ENCODE measurements around the gene DEPDC1B. TPM values are rescaled to one million over a fixed set of nuclear protein-coding genes. Genes with fewer than 3 reads are reported as not detected.
"Not testable (repeated sequence)": the region's sequence is repeated elsewhere in the genome, so short reads cannot be mapped to it uniquely, and the experiment has no call there.

The DEPDC1B gene
- total and polyA plus RNA-seq, 4 donors: 5.9 to 13.2 (median 6.8) TPM

- 97% methylated on average over 11 of the region's 11 CpGs for WGBS (ENCODE audit: insufficient coverage)
- no peaks in the 10 kb centered on the region for H3K9me3 ChIP-seq (ENCODE audit: control insufficient read depth, insufficient read depth, low read length)
- no peak overlapping the region for H3K27ac ChIP-seq (ENCODE audit: low read depth, low read length)
- no peak overlapping the region for H3K4me3 ChIP-seq (ENCODE audit: low read depth, low read length)
- H3K4me1 ChIP-seq (ENCODE audit: control insufficient read depth, insufficient read depth, low read length): no peaks in the 10 kb centered on the region
- H3K27me3 ChIP-seq (ENCODE audit: control insufficient read depth, insufficient read depth, low read length): no peaks in the 10 kb centered on the region
- no peak for DNase-seq (ENCODE audit: low read depth in 4 of 6, low spot score in 6 of 6)
- H3K36me3 ChIP-seq (ENCODE audit: control insufficient read depth, insufficient read depth, low read length): peaks cover 9% of the 10 kb centered on the region
Observed at GRCh38 chr5:60632153-60632552, 67.8 kb downstream of the DEPDC1B start.

GRCh38 chr5:60630836-60631235, 69.1 kb downstream of the DEPDC1B start:
- Histone ChIP-seq H3K4me1 (ENCODE audit: control insufficient read depth, insufficient read depth, low read length) (no peaks in the 10 kb centered on the region), H3K36me3 (ENCODE audit: control insufficient read depth, insufficient read depth, low read length) (peaks cover 9% of the 10 kb centered on the region), H3K27me3 (ENCODE audit: control insufficient read depth, insufficient read depth, low read length) (no peaks in the 10 kb centered on the region), H3K27ac (ENCODE audit: low read depth, low read length) (no peak overlapping the region), H3K4me3 (ENCODE audit: low read depth, low read length) (no peak overlapping the region), H3K9me3 (ENCODE audit: control insufficient read depth, insufficient read depth, low read length) (no peaks in the 10 kb centered on the region)
- no peak for DNase-seq (ENCODE audit: low read depth in 4 of 6, low spot score in 6 of 6)
- no CpG with 5 or more reads among the region's 2 CpGs for WGBS (ENCODE audit: insufficient coverage)

- H3K4me1 ChIP-seq (ENCODE audit: control insufficient read depth, insufficient read depth, low read length): no peaks in the 10 kb centered on the region
- no peaks in the 10 kb centered on the region for H3K27me3 ChIP-seq (ENCODE audit: control insufficient read depth, insufficient read depth, low read length)
- H3K27ac ChIP-seq (ENCODE audit: low read depth, low read length): no peak overlapping the region
- H3K9me3 ChIP-seq (ENCODE audit: control insufficient read depth, insufficient read depth, low read length): no peaks in the 10 kb centered on the region
- peaks cover 9% of the 10 kb centered on the region for H3K36me3 ChIP-seq (ENCODE audit: control insufficient read depth, insufficient read depth, low read length)
- no peak for DNase-seq (ENCODE audit: low read depth in 4 of 6, low spot score in 6 of 6)
- H3K4me3 ChIP-seq (ENCODE audit: low read depth, low read length): no peak overlapping the region
- WGBS (ENCODE audit: insufficient coverage): 100% methylated on average over 7 of the region's 8 CpGs
Observed at GRCh38 chr5:60630179-60630578, 69.8 kb downstream of the DEPDC1B start.

- no CpG with 5 or more reads among the region's 7 CpGs for WGBS (ENCODE audit: insufficient coverage)
- H3K27ac ChIP-seq (ENCODE audit: low read depth, low read length): not testable (repeated sequence)
Observed at GRCh38 chr5:60624875-60625274, 75.1 kb downstream of the DEPDC1B start.

GRCh38 chr5:60620752-60621151, 79.2 kb downstream of the DEPDC1B start:
- H3K36me3 ChIP-seq (ENCODE audit: control insufficient read depth, insufficient read depth, low read length); H3K9me3 ChIP-seq (ENCODE audit: control insufficient read depth, insufficient read depth, low read length); DNase-seq (ENCODE audit: low read depth in 4 of 6, low spot score in 6 of 6); H3K27me3 ChIP-seq (ENCODE audit: control insufficient read depth, insufficient read depth, low read length); H3K4me1 ChIP-seq (ENCODE audit: control insufficient read depth, insufficient read depth, low read length); H3K27ac ChIP-seq (ENCODE audit: low read depth, low read length); H3K4me3 ChIP-seq (ENCODE audit: low read depth, low read length): not testable (repeated sequence)
- WGBS (ENCODE audit: insufficient coverage): 100% methylated on average over 1 of the region's 3 CpGs

More at GRCh38 chr5:60624875-60625274, 75.1 kb downstream of the DEPDC1B start:
- H3K36me3 ChIP-seq (ENCODE audit: control insufficient read depth, insufficient read depth, low read length); H3K9me3 ChIP-seq (ENCODE audit: control insufficient read depth, insufficient read depth, low read length); H3K27me3 ChIP-seq (ENCODE audit: control insufficient read depth, insufficient read depth, low read length); DNase-seq (ENCODE audit: low read depth in 4 of 6, low spot score in 6 of 6); H3K4me3 ChIP-seq (ENCODE audit: low read depth, low read length); H3K4me1 ChIP-seq (ENCODE audit: control insufficient read depth, insufficient read depth, low read length): not testable (repeated sequence)

GRCh38 chr5:60613826-60614225, 86.1 kb downstream of the DEPDC1B start:
- Histone ChIP-seq H3K27me3 (ENCODE audit: control insufficient read depth, insufficient read depth, low read length) (no peaks in the 10 kb centered on the region), H3K36me3 (ENCODE audit: control insufficient read depth, insufficient read depth, low read length) (no peaks in the 10 kb centered on the region), H3K27ac (ENCODE audit: low read depth, low read length) (no peak overlapping the region), H3K9me3 (ENCODE audit: control insufficient read depth, insufficient read depth, low read length) (no peaks in the 10 kb centered on the region), H3K4me1 (ENCODE audit: control insufficient read depth, insufficient read depth, low read length) (no peaks in the 10 kb centered on the region), H3K4me3 (ENCODE audit: low read depth, low read length) (no peak overlapping the region)
- no CpG with 5 or more reads among the region's 1 CpG for WGBS (ENCODE audit: insufficient coverage)
- DNase-seq (ENCODE audit: low read depth in 4 of 6, low spot score in 6 of 6): no peak

- H3K36me3 ChIP-seq (ENCODE audit: control insufficient read depth, insufficient read depth, low read length): no peaks in the 10 kb centered on the region
- H3K27me3 ChIP-seq (ENCODE audit: control insufficient read depth, insufficient read depth, low read length): no peaks in the 10 kb centered on the region
- H3K4me1 ChIP-seq (ENCODE audit: control insufficient read depth, insufficient read depth, low read length): no peaks in the 10 kb centered on the region
- no peaks in the 10 kb centered on the region for H3K9me3 ChIP-seq (ENCODE audit: control insufficient read depth, insufficient read depth, low read length)
- H3K4me3 ChIP-seq (ENCODE audit: low read depth, low read length): no peak overlapping the region
- no peak overlapping the region for H3K27ac ChIP-seq (ENCODE audit: low read depth, low read length)
- no peak for DNase-seq (ENCODE audit: low read depth in 4 of 6, low spot score in 6 of 6)
Observed at GRCh38 chr5:60611099-60611740, 88.7 kb downstream of the DEPDC1B start.

- no peak overlapping the region for H3K27ac ChIP-seq (ENCODE audit: low read depth, low read length)
- no peak overlapping the region for H3K4me3 ChIP-seq (ENCODE audit: low read depth, low read length)
- no peaks in the 10 kb centered on the region for H3K36me3 ChIP-seq (ENCODE audit: control insufficient read depth, insufficient read depth, low read length)
- no peaks in the 10 kb centered on the region for H3K27me3 ChIP-seq (ENCODE audit: control insufficient read depth, insufficient read depth, low read length)
- H3K9me3 ChIP-seq (ENCODE audit: control insufficient read depth, insufficient read depth, low read length): no peaks in the 10 kb centered on the region
- DNase-seq (ENCODE audit: low read depth in 4 of 6, low spot score in 6 of 6): no peak
- no peaks in the 10 kb centered on the region for H3K4me1 ChIP-seq (ENCODE audit: control insufficient read depth, insufficient read depth, low read length)
- WGBS (ENCODE audit: insufficient coverage): no CpG with 5 or more reads among the region's 1 CpG
Observed at GRCh38 chr5:60604771-60605170, 95.2 kb downstream of the DEPDC1B start.

GRCh38 chr5:60598424-60598823, 101.5 kb downstream of the DEPDC1B start:
- H3K9me3 ChIP-seq (ENCODE audit: control insufficient read depth, insufficient read depth, low read length): peaks cover 1% of the 10 kb centered on the region
- no peak for DNase-seq (ENCODE audit: low read depth in 4 of 6, low spot score in 6 of 6)
- H3K27me3 ChIP-seq (ENCODE audit: control insufficient read depth, insufficient read depth, low read length): no peaks in the 10 kb centered on the region
- no peak overlapping the region for H3K4me3 ChIP-seq (ENCODE audit: low read depth, low read length)
- no peak overlapping the region for H3K27ac ChIP-seq (ENCODE audit: low read depth, low read length)
- WGBS (ENCODE audit: insufficient coverage): 80% methylated on average over 1 of the region's 4 CpGs
- H3K4me1 ChIP-seq (ENCODE audit: control insufficient read depth, insufficient read depth, low read length): no peaks in the 10 kb centered on the region
- H3K36me3 ChIP-seq (ENCODE audit: control insufficient read depth, insufficient read depth, low read length): peaks cover 3% of the 10 kb centered on the region

- Histone ChIP-seq H3K27ac (ENCODE audit: low read depth, low read length) (no peak overlapping the region), H3K4me3 (ENCODE audit: low read depth, low read length) (no peak overlapping the region), H3K9me3 (ENCODE audit: control insufficient read depth, insufficient read depth, low read length) (peaks cover 1% of the 10 kb centered on the region), H3K4me1 (ENCODE audit: control insufficient read depth, insufficient read depth, low read length) (no peaks in the 10 kb centered on the region), H3K27me3 (ENCODE audit: control insufficient read depth, insufficient read depth, low read length) (no peaks in the 10 kb centered on the region), H3K36me3 (ENCODE audit: control insufficient read depth, insufficient read depth, low read length) (peaks cover 3% of the 10 kb centered on the region)
- DNase-seq (ENCODE audit: low read depth in 4 of 6, low spot score in 6 of 6): peak in 1 of 6 donors; percentile 41
- WGBS (ENCODE audit: insufficient coverage): 75% methylated on average over 1 of the region's 3 CpGs
Observed at GRCh38 chr5:60597572-60598320, 102.2 kb downstream of the DEPDC1B start.

Data from spinal cord (tissue), 10 donors.